Esophagus squamous epithelium (tissue), 4 donors: Measurements from ENCODE around the gene ZNF287.

Source experiments
- CTCF ChIP-seq, 6 experiments: fragments of 450-650 bp in 4 of 6; fragments of 200-600 bp in 2 of 6; sonication (generic) in 2 of 6; IDR thresholded peaks; one replicate each; pipeline ENCODE4 v1.5.1; 2016 to 2019; ENCODE audit warnings: antibody characterized with exemption in 6 of 6, mild to moderate bottlenecking in 4 of 6, moderate library complexity in 4 of 6
- POLR2A ChIP-seq, 4 donors: fragments of 450-650 bp; IDR thresholded peaks; one replicate each; pipeline ENCODE4 v1.6.1; 2017; ENCODE audit warnings: antibody characterized with exemption in 4 of 4, mild to moderate bottlenecking in 4 of 4, moderate library complexity in 3 of 4

- TF ChIP-seq CTCF (IDR thresholded peaks at IDR 0.05) (no peak), POLR2A (IDR thresholded peaks at IDR 0.05) (no peak)
Measured at GRCh38 chr17:16617481-16618060, 48.6 kb upstream of the ZNF287 start.
